H1 (cell line): ENCODE data around the gene SRPK3. TPM values are rescaled to one million over a fixed set of nuclear protein-coding genes. Genes with fewer than 3 reads are reported as not detected.
A peak's percentile ranks its signal among the peaks of the same experiment; 100 is the strongest.
"Not testable (repeated sequence)": the region's sequence is repeated elsewhere in the genome, so short reads cannot be mapped to it uniquely, and the experiment has no call there.

Experiments
- CTCF ChIA-PET: fragments of 300-600 bp; sonication (Branson Sonifier 250); formaldehyde crosslinking; loops from one replicate; lab custom pipeline; 2021; ENCODE audit not compliant: partially characterized antibody; lab: Charles Lee
- POLR2A ChIA-PET: fragments of 300-600 bp; sonication (Branson Sonifier 250); formaldehyde crosslinking; loops from one replicate; lab custom pipeline; 2021; ENCODE audit warnings: inconsistent platforms; ENCODE audit not compliant: partially characterized antibody; lab: Charles Lee
- DNase-seq, 2 experiments: peaks; one replicate each; pipeline versions ENCODE4 v3.0.0 to v3.0.0-alpha.2; 2010 to 2022; ENCODE audit warnings: low spot score in 2 of 2, low read depth in 1 of 2, mixed read lengths in 1 of 2
- FAIRE-seq: peaks from 2 replicates; lab custom pipeline; 2011; peaks lifted over from hg19 to GRCh38; lab: Jason Lieb, UNC
- H2AFZ ChIP-seq: 2 replicates; pipeline ENCODE4 v1.8.1; 2012; ENCODE audit warnings: low read length, inconsistent platforms
- H2AK5ac ChIP-seq: 2 replicates; pipeline ENCODE4 v1.6.1; 2013; ENCODE audit warnings: low read depth, low read length
- H2BK120ac ChIP-seq: replicated peaks from 2 replicates; pipeline ENCODE3; 2013; ENCODE audit warnings: low read depth, low read length, inconsistent platforms
- H2BK12ac ChIP-seq: 2 replicates; pipeline ENCODE4 v1.6.1; 2013; ENCODE audit warnings: low read depth, low read length
- H2BK15ac ChIP-seq: 2 replicates; pipeline ENCODE4 v1.6.1; 2013; ENCODE audit warnings: low read length
- H2BK20ac ChIP-seq: 2 replicates; pipeline ENCODE4 v1.6.1; 2013; ENCODE audit warnings: low read length
- H2BK5ac ChIP-seq: 2 replicates; pipeline ENCODE4 v1.6.1; 2013; ENCODE audit warnings: low read depth, low read length
- H3K14ac ChIP-seq: 2 replicates; pipeline ENCODE4 v1.6.1; 2013; ENCODE audit warnings: inconsistent platforms; ENCODE audit not compliant: insufficient read length
- H3K18ac ChIP-seq: 2 replicates; pipeline ENCODE4 v1.6.1; 2013; ENCODE audit warnings: low read length; ENCODE audit errors: extremely low read depth
- H3K23ac ChIP-seq: 2 replicates; pipeline ENCODE4 v1.6.1; 2013; ENCODE audit warnings: inconsistent platforms; ENCODE audit not compliant: insufficient read length
- H3K23me2 ChIP-seq: 2 replicates; pipeline ENCODE4 v1.6.1; 2013; ENCODE audit warnings: low read depth, low read length
- H3K27ac ChIP-seq: 2 replicates; pipeline ENCODE4 v1.6.1; 2011; ENCODE audit warnings: low read depth, low read length, inconsistent platforms
- H3K27me3 ChIP-seq, 4 experiments: replicated peaks in 1 of 4; 1 replicate in 1 of 4; 2 replicates in 3 of 4; pipeline versions ENCODE4 v1.6.1 to v1.8.1; 2011 to 2013; ENCODE audit warnings: low read length in 3 of 4, mild to moderate bottlenecking in 3 of 4, inconsistent platforms in 2 of 4, mixed read lengths in 2 of 4, moderate library complexity in 1 of 4; ENCODE audit not compliant: control insufficient read depth in 3 of 4, insufficient read depth in 3 of 4; ENCODE audit errors: extremely low read depth in 1 of 4
- H3K36me3 ChIP-seq, 4 experiments: 2 replicates each; pipeline versions ENCODE4 v1.6.1 to v1.8.1; 2011 to 2013; ENCODE audit warnings: mild to moderate bottlenecking in 4 of 4, low read length in 3 of 4, moderate library complexity in 2 of 4, control low read depth in 1 of 4, inconsistent platforms in 1 of 4; ENCODE audit not compliant: insufficient read depth in 4 of 4, control insufficient read depth in 2 of 4
- H3K4ac ChIP-seq: replicated peaks from 2 replicates; pipeline ENCODE3; 2013; ENCODE audit warnings: low read length, low read depth, mixed read lengths, inconsistent platforms; ENCODE audit not compliant: insufficient read length
- H3K4me1 ChIP-seq, 4 experiments: replicated peaks in 1 of 4; 1 replicate in 1 of 4; 2 replicates in 3 of 4; pipeline versions ENCODE4 v1.6.1 to v1.8.1; 2011 to 2013; ENCODE audit warnings: low read length in 3 of 4, inconsistent platforms in 2 of 4, mixed read lengths in 1 of 4; ENCODE audit not compliant: insufficient read depth in 4 of 4, control insufficient read depth in 3 of 4
- H3K4me2 ChIP-seq, 2 experiments: 2 replicates each; pipeline versions ENCODE4 v1.6.1 to v1.8.1; 2011 to 2013; ENCODE audit warnings: low read depth in 2 of 2, low read length in 2 of 2, control low read depth in 1 of 2, inconsistent platforms in 1 of 2, mild to moderate bottlenecking in 1 of 2; ENCODE audit not compliant: insufficient read depth in 1 of 2
- H3K4me3 ChIP-seq, 4 experiments: fragments of 200-600, 300-600 bp in 1 of 4; sonication (generic), shearing (Covaris generic), sonication (Bioruptor Twin) in 1 of 4; 2 replicates each; pipeline versions ENCODE4 v1.5.1 to v1.8.1; 2011 to 2016; ENCODE audit warnings: low read length in 4 of 4, low read depth in 3 of 4, control low read depth in 2 of 4, inconsistent platforms in 2 of 4, mild to moderate bottlenecking in 2 of 4, mixed read lengths in 1 of 4, moderate library complexity in 1 of 4; ENCODE audit not compliant: insufficient read depth in 2 of 4; ENCODE audit errors: extremely low read depth in 1 of 4
- H3K56ac ChIP-seq: replicated peaks from 2 replicates; pipeline ENCODE3; 2013; ENCODE audit warnings: low read depth, mild to moderate bottlenecking, mixed read lengths, low read length, inconsistent platforms; ENCODE audit not compliant: insufficient read length
- H3K79me1 ChIP-seq: 2 replicates; pipeline ENCODE4 v1.6.1; 2013; ENCODE audit warnings: low read depth, low read length, control low read depth
- H3K79me2 ChIP-seq, 2 experiments: 2 replicates each; pipeline versions ENCODE4 v1.6.1 to v1.8.1; 2012 to 2013; ENCODE audit warnings: low read length in 2 of 2, mild to moderate bottlenecking in 2 of 2, inconsistent platforms in 1 of 2; ENCODE audit not compliant: insufficient read depth in 2 of 2, control insufficient read depth in 1 of 2
- H3K9ac ChIP-seq, 4 experiments: replicated peaks in 1 of 4; 1 replicate in 1 of 4; 2 replicates in 3 of 4; pipeline versions ENCODE4 v1.6.1 to v1.8.1; 2011 to 2013; ENCODE audit warnings: low read depth in 3 of 4, low read length in 3 of 4, control low read depth in 2 of 4, mild to moderate bottlenecking in 2 of 4, moderate library complexity in 2 of 4, inconsistent platforms in 1 of 4; ENCODE audit errors: extremely low read depth in 1 of 4
- H3K9me3 ChIP-seq, 2 experiments: 2 replicates each; pipeline versions ENCODE4 v1.6.1 to v1.8.1; 2012 to 2013; ENCODE audit warnings: mild to moderate bottlenecking in 2 of 2, moderate library complexity in 2 of 2, control low read depth in 1 of 2, inconsistent platforms in 1 of 2, low read depth in 1 of 2, low read length in 1 of 2, mixed read lengths in 1 of 2; ENCODE audit not compliant: insufficient read depth in 2 of 2
- H4K20me1 ChIP-seq, 2 experiments: replicated peaks in 1 of 2; 2 replicates each; pipeline versions ENCODE3 to v1.8.1; 2011 to 2013; ENCODE audit warnings: inconsistent platforms in 2 of 2, low read length in 2 of 2, mild to moderate bottlenecking in 1 of 2; ENCODE audit not compliant: insufficient read depth in 2 of 2, control insufficient read depth in 1 of 2
- H4K5ac ChIP-seq: 2 replicates; pipeline ENCODE4 v1.6.1; 2013; ENCODE audit warnings: low read length, low read depth, mixed read lengths, inconsistent platforms; ENCODE audit not compliant: insufficient read length
- H4K8ac ChIP-seq: 2 replicates; pipeline ENCODE4 v1.8.0; 2013; ENCODE audit warnings: mild to moderate bottlenecking, moderate library complexity, low read length, inconsistent platforms; ENCODE audit not compliant: insufficient read depth; ENCODE audit errors: extremely low read depth
- H4K91ac ChIP-seq: replicated peaks from 2 replicates; pipeline ENCODE3; 2013; ENCODE audit warnings: low read length, mixed read lengths, inconsistent platforms; ENCODE audit not compliant: insufficient read length
- WGBS, 2 experiments: shearing (Covaris generic) in 1 of 2; methylation state at CpG; one replicate each; pipeline versions ENCODE4 v1.1.6 to v1.1.7; 2013 to 2015; ENCODE audit warnings: low lambda C conversion rate in 2 of 2, mixed read lengths in 2 of 2, inconsistent platforms in 1 of 2, low coverage in 1 of 2, missing lambda C conversion rate in 1 of 2; ENCODE audit not compliant: insufficient replicate concordance in 2 of 2, insufficient coverage in 1 of 2, insufficient read length in 1 of 2; ENCODE audit errors: extremely low coverage in 1 of 2, missing lambda C conversion rate in 1 of 2; 5-methylcytosine and 5-hydroxymethylcytosine counted together
- polyA plus RNA-seq, 7 experiments: library from polyadenylated mRNA; depleted of rRNA in 3 of 7; stranded (reverse) in 5 of 7; unstranded in 2 of 7; fragments of >200 nt in 5 of 7; fragments of 200-250 nt in 2 of 7; gene quantifications; 1 replicate in 5 of 7; 2 replicates in 1 of 7; 4 replicates in 1 of 7; pipeline versions ENCODE4 v1.2.1 to v1.2.3, GENCODE V29; 2011 to 2013; ENCODE audit warnings: missing spikeins in 2 of 7, mixed read lengths in 2 of 7
- total RNA-seq: library from RNA; stranded (reverse); fragmentation: NEBNext Ultra II Directional; extraction: Animal tissue kit (Norgen Biotek cat#: 25700); gene quantifications from 2 replicates; pipeline ENCODE4 v1.2.1, GENCODE V29; 2021

SRPK3 gene
- total and polyA plus RNA-seq, 2 of the 8 experiments (the other 6 are each of a cell fraction or from before 2014, with no cell fraction given): not detected

GRCh38 chrX:153742111-153742510 lies 38.7 kb upstream of the SRPK3 start:
- H3K23ac ChIP-seq, DNase-seq, H2BK15ac ChIP-seq, H2AFZ ChIP-seq, CTCF ChIA-PET, H3K23me2 ChIP-seq, H3K18ac ChIP-seq, H3K4me2 ChIP-seq, H2BK5ac ChIP-seq, H3K4me1 ChIP-seq, H2BK20ac ChIP-seq, FAIRE-seq, H2BK120ac ChIP-seq, H3K27me3 ChIP-seq, H3K56ac ChIP-seq, H4K20me1 ChIP-seq, H4K8ac ChIP-seq, H3K36me3 ChIP-seq, H3K4ac ChIP-seq, H3K79me1 ChIP-seq, H3K27ac ChIP-seq, H3K9me3 ChIP-seq, H3K14ac ChIP-seq, H4K5ac ChIP-seq, H4K91ac ChIP-seq, H3K9ac ChIP-seq, H3K79me2 ChIP-seq, H3K4me3 ChIP-seq, POLR2A ChIA-PET, H2BK12ac ChIP-seq, H2AK5ac ChIP-seq: not testable (repeated sequence)
- WGBS, 2 experiments: 100% methylated on average over 4 of the region's 14 CpGs; no CpG with 5 or more reads in 1 of the 2 experiments

GRCh38 chrX:153742796-153743467 lies 37.9 kb upstream of the SRPK3 start:
- H3K27me3 ChIP-seq: not testable (repeated sequence)

More at GRCh38 chrX:153742796-153743467, 37.9 kb upstream of the SRPK3 start:
- H3K14ac ChIP-seq, H2BK120ac ChIP-seq, H2BK12ac ChIP-seq, H3K4me1 ChIP-seq, H3K4ac ChIP-seq, H3K23me2 ChIP-seq, H4K5ac ChIP-seq, H3K79me2 ChIP-seq, H2BK20ac ChIP-seq, H2AFZ ChIP-seq, H3K79me1 ChIP-seq, H2AK5ac ChIP-seq, H3K23ac ChIP-seq, H3K27ac ChIP-seq, CTCF ChIA-PET, H3K9ac ChIP-seq, H3K9me3 ChIP-seq, H4K8ac ChIP-seq, DNase-seq, H2BK15ac ChIP-seq, H4K20me1 ChIP-seq, H4K91ac ChIP-seq, H3K18ac ChIP-seq, H2BK5ac ChIP-seq, H3K56ac ChIP-seq, FAIRE-seq, H3K36me3 ChIP-seq: not testable (repeated sequence)
- POLR2A ChIA-PET: interaction anchor here (0.6 kb wide), 1 partner anchor 16 kb away, joined by 4 read pairs; no protein-coding TSS in a partner anchor
- Histone ChIP-seq H3K4me3 (peak overlapping the region in 1 of 4 experiments; percentile 60; a peak in 1 of 8 replicates), H3K4me2 (peak overlapping the region; percentile 60 to 65; a peak in 3 of 4 replicates)
- 85% methylated on average over 20 of the region's 32 CpGs; no CpG with 5 or more reads in 1 of the 2 experiments for WGBS, 2 experiments
